ENCODE data around the gene PKHD1.

DNA sequence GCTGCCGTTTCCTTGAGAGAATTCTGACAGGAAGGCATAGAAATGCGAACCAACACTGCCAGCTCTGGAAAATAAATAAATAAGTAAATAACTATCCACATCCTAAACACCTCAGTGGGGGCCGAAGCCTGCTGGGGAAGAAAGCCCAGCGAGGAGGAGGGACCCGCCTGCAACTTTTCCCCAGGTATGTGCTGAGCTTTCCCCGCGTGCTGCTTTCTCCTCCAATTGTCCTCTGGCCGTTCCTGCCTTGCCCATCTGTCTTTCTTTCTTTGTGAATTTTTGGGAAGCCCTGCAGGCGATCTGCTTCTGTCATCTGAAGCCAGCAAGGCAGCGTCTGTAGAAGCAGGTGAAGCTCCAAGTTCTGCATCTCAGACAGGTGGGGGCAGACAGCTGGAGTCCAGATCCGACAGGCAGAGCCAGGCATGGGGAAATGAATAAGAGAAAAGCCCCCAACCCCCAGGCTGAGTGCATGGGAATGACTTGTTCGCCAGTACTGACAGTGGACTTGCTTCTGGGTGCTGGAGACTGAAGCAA lies 49.6 kb upstream of the PKHD1 start:
- TF ChIP-seq TAF1 (CRISPR knock-in tag; IDR thresholded peaks at IDR 0.05) = no peak
- no peak for TF ChIP-seq SMYD3 (CRISPR knock-in tag; IDR thresholded peaks at IDR 0.05)
- no peak for TF ChIP-seq CC2D1A (CRISPR knock-in tag; IDR thresholded peaks at IDR 0.05)
- TF ChIP-seq GFI1 (CRISPR knock-in tag; IDR thresholded peaks at IDR 0.05; ENCODE audit: borderline replicate concordance) = no peak
- TF ChIP-seq, protein P1, sequence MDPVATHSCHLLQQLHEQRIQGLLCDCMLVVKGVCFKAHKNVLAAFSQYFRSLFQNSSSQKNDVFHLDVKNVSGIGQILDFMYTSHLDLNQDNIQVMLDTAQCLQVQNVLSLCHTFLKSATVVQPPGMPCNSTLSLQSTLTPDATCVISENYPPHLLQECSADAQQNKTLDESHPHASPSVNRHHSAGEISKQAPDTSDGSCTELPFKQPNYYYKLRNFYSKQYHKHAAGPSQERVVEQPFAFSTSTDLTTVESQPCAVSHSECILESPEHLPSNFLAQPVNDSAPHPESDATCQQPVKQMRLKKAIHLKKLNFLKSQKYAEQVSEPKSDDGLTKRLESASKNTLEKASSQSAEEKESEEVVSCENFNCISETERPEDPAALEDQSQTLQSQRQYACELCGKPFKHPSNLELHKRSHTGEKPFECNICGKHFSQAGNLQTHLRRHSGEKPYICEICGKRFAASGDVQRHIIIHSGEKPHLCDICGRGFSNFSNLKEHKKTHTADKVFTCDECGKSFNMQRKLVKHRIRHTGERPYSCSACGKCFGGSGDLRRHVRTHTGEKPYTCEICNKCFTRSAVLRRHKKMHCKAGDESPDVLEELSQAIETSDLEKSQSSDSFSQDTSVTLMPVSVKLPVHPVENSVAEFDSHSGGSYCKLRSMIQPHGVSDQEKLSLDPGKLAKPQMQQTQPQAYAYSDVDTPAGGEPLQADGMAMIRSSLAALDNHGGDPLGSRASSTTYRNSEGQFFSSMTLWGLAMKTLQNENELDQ (CRISPR knock-in tag; IDR thresholded peaks at IDR 0.05; ENCODE audit: borderline replicate concordance) = no peak
- no peak for TF ChIP-seq ZBTB8A (CRISPR knock-in tag; IDR thresholded peaks at IDR 0.05; ENCODE audit: borderline replicate concordance, low read depth)
- TF ChIP-seq BRD4 (CRISPR knock-in tag; IDR thresholded peaks at IDR 0.05) = no peak
- no peak for TF ChIP-seq HDAC2 (CRISPR knock-in tag; IDR thresholded peaks at IDR 0.05)
- TF ChIP-seq, protein P2, sequence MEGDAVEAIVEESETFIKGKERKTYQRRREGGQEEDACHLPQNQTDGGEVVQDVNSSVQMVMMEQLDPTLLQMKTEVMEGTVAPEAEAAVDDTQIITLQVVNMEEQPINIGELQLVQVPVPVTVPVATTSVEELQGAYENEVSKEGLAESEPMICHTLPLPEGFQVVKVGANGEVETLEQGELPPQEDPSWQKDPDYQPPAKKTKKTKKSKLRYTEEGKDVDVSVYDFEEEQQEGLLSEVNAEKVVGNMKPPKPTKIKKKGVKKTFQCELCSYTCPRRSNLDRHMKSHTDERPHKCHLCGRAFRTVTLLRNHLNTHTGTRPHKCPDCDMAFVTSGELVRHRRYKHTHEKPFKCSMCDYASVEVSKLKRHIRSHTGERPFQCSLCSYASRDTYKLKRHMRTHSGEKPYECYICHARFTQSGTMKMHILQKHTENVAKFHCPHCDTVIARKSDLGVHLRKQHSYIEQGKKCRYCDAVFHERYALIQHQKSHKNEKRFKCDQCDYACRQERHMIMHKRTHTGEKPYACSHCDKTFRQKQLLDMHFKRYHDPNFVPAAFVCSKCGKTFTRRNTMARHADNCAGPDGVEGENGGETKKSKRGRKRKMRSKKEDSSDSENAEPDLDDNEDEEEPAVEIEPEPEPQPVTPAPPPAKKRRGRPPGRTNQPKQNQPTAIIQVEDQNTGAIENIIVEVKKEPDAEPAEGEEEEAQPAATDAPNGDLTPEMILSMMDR (CRISPR knock-in tag; IDR thresholded peaks at IDR 0.05) = no peak
- TF ChIP-seq SAFB2 (CRISPR knock-in tag; IDR thresholded peaks at IDR 0.05; ENCODE audit: borderline replicate concordance, low read depth) = no peak
- TF ChIP-seq NR2C2 (CRISPR knock-in tag; IDR thresholded peaks at IDR 0.05; ENCODE audit: borderline replicate concordance) = no peak

All from HepG2 (cell line).